COLO668 (cell line): ENCODE measurements around the gene CXCL12.

Experiments
- DNase-seq: peaks from one replicate; lab custom pipeline; 2025; ENCODE audit not compliant: unreplicated experiment; lab: John Stamatoyannopoulos, UW

The CXCL12 gene

GRCh38 chr10:44385696-44386441 is 972 bp upstream of the CXCL12 start:
- peak; percentile 3 for DNase-seq

- DNase-seq, result peak; percentile 26
These were observed 284 bp downstream of the CXCL12 start for GRCh38 chr10:44384601-44385025.

- DNase-seq, result peak; percentile 42
These were observed 922 bp downstream of the CXCL12 start for GRCh38 chr10:44383749-44384600.

GRCh38 chr10:44382981-44383748 is 1.7 kb downstream of the CXCL12 start:
- no peak for DNase-seq

- no peak for DNase-seq
These were observed 2.6 kb downstream of the CXCL12 start for GRCh38 chr10:44382131-44382858.

- no peak for DNase-seq
These were observed 3.9 kb downstream of the CXCL12 start for GRCh38 chr10:44380829-44381600.

- no peak for DNase-seq
These were observed 5.0 kb downstream of the CXCL12 start for GRCh38 chr10:44379907-44380306.

GRCh38 chr10:44378626-44379025 is 6.3 kb downstream of the CXCL12 start:
- no peak for DNase-seq

GRCh38 chr10:44377651-44378310 is 7.1 kb downstream of the CXCL12 start:
- no peak for DNase-seq

GRCh38 chr10:44376472-44377099 is 8.3 kb downstream of the CXCL12 start:
- DNase-seq, result no peak

- DNase-seq, result no peak
These were observed 10.7 kb downstream of the CXCL12 start for GRCh38 chr10:44374155-44374554.

GRCh38 chr10:44373341-44373995 is 11.4 kb downstream of the CXCL12 start:
- no peak for DNase-seq

GRCh38 chr10:44372181-44372580 is 12.7 kb downstream of the CXCL12 start:
- DNase-seq, result no peak

GRCh38 chr10:44370731-44371248 is 14.1 kb downstream of the CXCL12 start:
- DNase-seq, result no peak

GRCh38 chr10:44369854-44370253 is 15.0 kb downstream of the CXCL12 start:
- no peak for DNase-seq

GRCh38 chr10:44369296-44369695 is 15.6 kb downstream of the CXCL12 start:
- no peak for DNase-seq

GRCh38 chr10:44368637-44369036 is 16.3 kb downstream of the CXCL12 start:
- DNase-seq, result no peak

- DNase-seq, result no peak
These were observed 17.8 kb downstream of the CXCL12 start for GRCh38 chr10:44366941-44367630.
